H1 (cell line): ENCODE measurements around the gene MAPK8IP1. TPM values are rescaled to one million over a fixed set of nuclear protein-coding genes. Genes with fewer than 3 reads are reported as not detected.

Experiments
- ATF3 ChIP-seq: IDR thresholded peaks from 2 replicates; pipeline ENCODE4 v1.6.1; 2011; ENCODE audit warnings: low read depth, mild to moderate bottlenecking, low read length; ENCODE audit not compliant: insufficient read depth
- EGR1 ChIP-seq: IDR thresholded peaks from 2 replicates; pipeline ENCODE4 v1.6.1; 2011; ENCODE audit warnings: low read depth, low read length, borderline replicate concordance
- JUN ChIP-seq: IDR thresholded peaks from 2 replicates; pipeline ENCODE4 v1.6.1; 2011; ENCODE audit warnings: low read depth, mild to moderate bottlenecking, improper control_type of control experiment, low read length
- KDM5A ChIP-seq: fragments of 200-600 bp; IDR thresholded peaks from 2 replicates; pipeline ENCODE4 v1.7.1; 2012; ENCODE audit warnings: mild to moderate bottlenecking, low read length, inconsistent platforms, mixed read lengths
- NANOG ChIP-seq: IDR thresholded peaks from 2 replicates; pipeline ENCODE4 v1.6.1; 2011; ENCODE audit warnings: low read length, low read depth, mild to moderate bottlenecking, inconsistent platforms; ENCODE audit not compliant: insufficient read depth, poor library complexity, severe bottlenecking
- SIN3A ChIP-seq, 2 experiments: IDR thresholded peaks in 1 of 2; conservative IDR thresholded peaks in 1 of 2; 2 replicates each; pipeline ENCODE4 v1.6.1; 2011 to 2012; ENCODE audit warnings: low read length in 2 of 2, improper control_type of control experiment in 1 of 2, low read depth in 1 of 2, mild to moderate bottlenecking in 1 of 2
- SIRT6 ChIP-seq: IDR thresholded peaks from one replicate; pipeline ENCODE4 v1.7.1; 2012; ENCODE audit warnings: low read length, inconsistent platforms
- SP1 ChIP-seq: IDR thresholded peaks from 2 replicates; pipeline ENCODE4 v1.6.1; 2011; ENCODE audit warnings: low read depth, low read length
- SUZ12 ChIP-seq: fragments of 200-600 bp; sonication (generic); IDR thresholded peaks from 2 replicates; pipeline ENCODE4 v1.6.1; 2012; ENCODE audit warnings: mild to moderate bottlenecking, inconsistent platforms, low read length, moderate library complexity, mixed read lengths
- polyA plus RNA-seq, 7 experiments: library from polyadenylated mRNA; depleted of rRNA in 3 of 7; stranded (reverse) in 5 of 7; unstranded in 2 of 7; fragments of >200 nt in 5 of 7; fragments of 200-250 nt in 2 of 7; gene quantifications; 1 replicate in 5 of 7; 2 replicates in 1 of 7; 4 replicates in 1 of 7; pipeline versions ENCODE4 v1.2.1 to v1.2.3, GENCODE V29; 2011 to 2013; ENCODE audit warnings: missing spikeins in 2 of 7, mixed read lengths in 2 of 7
- total RNA-seq: library from RNA; stranded (reverse); fragmentation: NEBNext Ultra II Directional; extraction: Animal tissue kit (Norgen Biotek cat#: 25700); gene quantifications from 2 replicates; pipeline ENCODE4 v1.2.1, GENCODE V29; 2021

Gene MAPK8IP1
- total and polyA plus RNA-seq, 2 of the 8 experiments (the other 6 are each of a cell fraction or from before 2014, with no cell fraction given): 32.4 to 40.1 TPM

GRCh38 chr11:45844822-45845578, 40.5 kb upstream of the MAPK8IP1 start (continued):
- TF ChIP-seq SIN3A (conservative IDR thresholded peaks at IDR 0.05 in 1 of 2, IDR thresholded peaks at IDR 0.05 in 1 of 2; ENCODE audit: low read depth in 1 of 2, low read length in 2 of 2) (no peak), NANOG (no peak), SIRT6 (no peak), ATF3 (no peak), EGR1 (no peak), SUZ12 (no peak), JUN (no peak), KDM5A (no peak), SP1 (no peak)
